GM19438 (cell line): ENCODE results near the gene CHD1L.
"Not testable (repeated sequence)": the region's sequence is repeated elsewhere in the genome, so short reads cannot be mapped to it uniquely, and the experiment has no call there.

Experiments
- ATAC-seq: cut with Tn5 transposase; IDR thresholded peaks from one replicate; pipeline ENCODE4 v1.9.1; 2021; ENCODE audit warnings: low read depth; ENCODE audit not compliant: unreplicated experiment

CHD1L gene

GRCh38 chr1:147231032-147231431 lies 11.5 kb upstream of the CHD1L start:
- ATAC-seq = not testable (repeated sequence)

GRCh38 chr1:147233903-147234302 lies 8.6 kb upstream of the CHD1L start:
- ATAC-seq = not testable (repeated sequence)

- no peak for ATAC-seq
These were observed 6.7 kb upstream of the CHD1L start for GRCh38 chr1:147235822-147236221.

- ATAC-seq = no peak
These were observed 6.0 kb upstream of the CHD1L start for GRCh38 chr1:147236448-147236847.

- no peak for ATAC-seq
These were observed 5.3 kb upstream of the CHD1L start for GRCh38 chr1:147236959-147237791.

- ATAC-seq = no peak
These were observed 4.2 kb upstream of the CHD1L start for GRCh38 chr1:147238053-147238902.

- no peak for ATAC-seq
These were observed 3.3 kb upstream of the CHD1L start for GRCh38 chr1:147238925-147239820.

- not testable (repeated sequence) for ATAC-seq
These were observed 2.3 kb upstream of the CHD1L start for GRCh38 chr1:147240131-147240721.

GRCh38 chr1:147241934-147242448 lies 493 bp upstream of the CHD1L start:
- ATAC-seq = no peak

- ATAC-seq = no peak
These were observed 773 bp downstream of the CHD1L start for GRCh38 chr1:147243228-147243685.

GRCh38 chr1:147243841-147244240 lies 1.4 kb downstream of the CHD1L start:
- no peak for ATAC-seq

GRCh38 chr1:147245129-147245528 lies 2.6 kb downstream of the CHD1L start:
- ATAC-seq = no peak

GRCh38 chr1:147245586-147246021 lies 3.1 kb downstream of the CHD1L start:
- no peak for ATAC-seq

GRCh38 chr1:147246044-147246690 lies 3.7 kb downstream of the CHD1L start:
- ATAC-seq = no peak

GRCh38 chr1:147246910-147247655 lies 4.6 kb downstream of the CHD1L start:
- no peak for ATAC-seq

- no peak for ATAC-seq
These were observed 5.3 kb downstream of the CHD1L start for GRCh38 chr1:147247656-147248238.

- ATAC-seq = no peak
These were observed 10.1 kb downstream of the CHD1L start for GRCh38 chr1:147252540-147252939.

GRCh38 chr1:147260956-147261355 lies 18.5 kb downstream of the CHD1L start:
- ATAC-seq = no peak
